ENCODE measurements around the gene SLC50A1.

SLC50A1 gene

DNA sequence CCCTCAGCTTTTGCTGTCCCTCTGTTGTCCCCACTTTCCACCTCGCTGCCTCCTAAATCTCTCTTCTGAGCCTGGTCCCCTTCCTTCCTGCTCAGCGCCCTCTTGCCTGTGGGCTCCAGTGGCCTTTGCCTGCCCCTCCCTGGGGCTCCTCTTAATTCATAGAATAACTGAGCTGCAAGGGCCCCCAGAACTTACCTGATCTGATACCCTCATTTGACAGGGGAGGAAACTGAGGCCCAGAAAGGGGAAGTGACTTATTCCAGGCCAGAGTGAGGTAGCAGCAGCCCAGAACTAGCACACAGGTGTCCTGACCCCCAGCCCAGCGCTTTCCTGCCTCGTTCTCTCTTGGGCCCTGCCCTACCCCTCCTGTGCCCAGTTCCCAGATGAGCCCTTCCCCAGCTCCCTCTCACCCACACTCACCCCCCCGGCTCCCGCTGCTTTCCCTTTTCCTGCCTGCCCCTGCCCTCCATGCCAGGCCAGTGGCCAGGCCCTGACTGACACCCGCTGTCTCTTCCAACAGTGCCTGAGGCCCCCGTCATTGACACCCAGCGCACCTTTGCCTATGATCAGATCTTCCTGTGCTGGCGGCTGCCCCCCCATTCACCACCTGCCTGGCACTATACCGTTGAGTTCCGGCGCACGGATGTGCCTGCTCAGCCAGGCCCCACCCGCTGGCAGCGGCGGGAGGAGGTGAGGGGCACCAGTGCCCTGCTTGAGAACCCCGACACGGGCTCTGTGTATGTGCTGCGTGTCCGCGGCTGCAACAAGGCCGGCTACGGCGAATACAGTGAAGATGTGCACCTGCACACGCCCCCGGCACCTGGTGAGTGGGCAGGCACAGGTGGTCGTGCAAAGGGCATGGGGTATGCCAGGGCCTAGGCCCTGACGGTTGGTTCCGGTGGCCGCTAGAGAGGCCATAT lies 43.7 kb downstream of the SLC50A1 start:
- H3K4me3 ChIP-seq (ENCODE audit: low read depth, low read length) = no peak overlapping the region
- no peak for DNase-seq (ENCODE audit: low read depth)
- no peak for TF ChIP-seq CTCF (IDR thresholded peaks at IDR 0.05; ENCODE audit: control insufficient read depth, extremely low read depth, insufficient read depth)

- H3K4me3 ChIP-seq (ENCODE audit: low read depth, low read length) = no peak overlapping the region
- no peak for TF ChIP-seq CTCF (IDR thresholded peaks at IDR 0.05; ENCODE audit: control insufficient read depth, extremely low read depth, insufficient read depth)
- DNase-seq (ENCODE audit: low read depth) = no peak
These were observed 45.9 kb downstream of the SLC50A1 start for GRCh38 chr1:155181371-155182051.

DNA sequence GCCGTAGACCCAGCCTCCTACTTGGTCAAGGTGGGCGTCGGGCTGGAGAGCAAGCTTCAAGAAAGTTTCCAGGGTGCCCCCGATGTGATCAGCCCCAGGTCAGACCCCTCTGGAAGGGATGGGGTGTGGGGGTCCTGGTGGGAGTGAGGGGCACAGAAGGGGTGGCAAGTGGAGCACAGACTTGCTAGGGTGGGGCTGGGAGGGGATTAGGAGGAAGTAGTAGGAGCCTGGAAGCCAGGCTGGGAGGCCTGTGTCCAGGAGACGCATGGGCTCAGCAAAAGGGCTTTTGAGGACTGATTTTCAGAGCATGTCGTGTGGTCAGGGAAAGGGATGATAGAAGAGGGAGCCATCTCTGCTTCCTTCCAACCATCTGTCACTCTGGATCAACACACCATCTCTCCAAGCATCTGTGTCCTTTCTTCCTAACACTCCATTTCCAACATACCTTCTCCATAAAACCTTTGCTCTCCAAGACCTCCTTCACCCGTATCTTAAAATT lies 46.4 kb downstream of the SLC50A1 start:
- no peak for DNase-seq (ENCODE audit: low read depth)
- no peak for TF ChIP-seq CTCF (IDR thresholded peaks at IDR 0.05; ENCODE audit: control insufficient read depth, extremely low read depth, insufficient read depth)
- no peak overlapping the region for H3K4me3 ChIP-seq (ENCODE audit: low read depth, low read length)

DNA sequence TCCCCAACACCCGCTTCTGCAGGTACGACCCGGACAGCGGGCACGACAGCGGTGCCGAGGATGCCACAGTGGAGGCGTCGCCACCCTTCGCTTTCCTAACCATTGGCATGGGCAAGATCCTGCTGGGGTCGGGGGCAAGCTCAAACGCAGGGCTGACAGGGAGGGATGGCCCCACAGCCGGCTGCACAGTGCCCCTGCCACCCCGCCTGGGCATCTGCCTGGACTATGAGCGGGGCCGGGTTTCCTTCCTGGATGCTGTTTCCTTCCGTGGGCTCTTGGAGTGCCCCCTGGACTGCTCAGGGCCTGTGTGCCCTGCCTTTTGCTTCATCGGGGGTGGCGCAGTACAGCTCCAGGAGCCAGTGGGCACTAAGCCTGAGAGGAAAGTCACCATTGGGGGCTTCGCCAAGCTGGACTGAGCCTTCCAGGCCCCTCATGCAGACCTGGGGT lies 48.1 kb downstream of the SLC50A1 start:
- no peak for DNase-seq (ENCODE audit: low read depth)
- no peak for TF ChIP-seq CTCF (IDR thresholded peaks at IDR 0.05; ENCODE audit: control insufficient read depth, extremely low read depth, insufficient read depth)
- H3K4me3 ChIP-seq (ENCODE audit: low read depth, low read length) = no peak overlapping the region

DNA sequence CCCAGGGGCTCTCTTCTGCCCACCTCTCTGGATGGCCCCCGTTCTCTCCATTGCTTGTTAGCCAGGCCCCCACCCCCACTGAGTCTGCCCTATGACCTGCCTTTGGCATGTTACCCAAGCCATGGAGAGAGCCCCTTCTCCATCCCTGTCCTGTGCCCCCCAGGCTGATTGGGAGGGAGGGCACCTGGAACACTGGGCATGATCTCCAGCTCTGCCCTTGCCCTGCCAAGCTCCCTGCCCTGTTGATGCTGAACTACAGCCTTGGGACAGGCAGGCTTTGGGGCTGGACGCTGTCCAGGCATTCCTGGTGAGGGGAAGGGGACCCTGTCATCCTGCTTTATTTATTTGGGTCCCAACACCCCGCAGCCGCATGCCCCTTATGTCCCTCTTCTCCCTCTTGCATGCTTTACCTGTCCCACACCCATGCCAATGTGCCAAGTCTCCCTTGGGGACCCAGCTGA lies 48.7 kb downstream of the SLC50A1 start:
- DNase-seq (ENCODE audit: low read depth) = no peak
- no peak for TF ChIP-seq CTCF (IDR thresholded peaks at IDR 0.05; ENCODE audit: control insufficient read depth, extremely low read depth, insufficient read depth)
- no peak overlapping the region for H3K4me3 ChIP-seq (ENCODE audit: low read depth, low read length)

- H3K4me3 ChIP-seq (ENCODE audit: low read depth, low read length) = no peak overlapping the region
- no peak for TF ChIP-seq CTCF (IDR thresholded peaks at IDR 0.05; ENCODE audit: control insufficient read depth, extremely low read depth, insufficient read depth)
- DNase-seq (ENCODE audit: low read depth) = no peak
These were observed 49.5 kb downstream of the SLC50A1 start for GRCh38 chr1:155184835-155185782.

Data from LNCaP clone FGC (cell line).